Measurements from ENCODE around the gene MT1G.

Gene MT1G

DNA sequence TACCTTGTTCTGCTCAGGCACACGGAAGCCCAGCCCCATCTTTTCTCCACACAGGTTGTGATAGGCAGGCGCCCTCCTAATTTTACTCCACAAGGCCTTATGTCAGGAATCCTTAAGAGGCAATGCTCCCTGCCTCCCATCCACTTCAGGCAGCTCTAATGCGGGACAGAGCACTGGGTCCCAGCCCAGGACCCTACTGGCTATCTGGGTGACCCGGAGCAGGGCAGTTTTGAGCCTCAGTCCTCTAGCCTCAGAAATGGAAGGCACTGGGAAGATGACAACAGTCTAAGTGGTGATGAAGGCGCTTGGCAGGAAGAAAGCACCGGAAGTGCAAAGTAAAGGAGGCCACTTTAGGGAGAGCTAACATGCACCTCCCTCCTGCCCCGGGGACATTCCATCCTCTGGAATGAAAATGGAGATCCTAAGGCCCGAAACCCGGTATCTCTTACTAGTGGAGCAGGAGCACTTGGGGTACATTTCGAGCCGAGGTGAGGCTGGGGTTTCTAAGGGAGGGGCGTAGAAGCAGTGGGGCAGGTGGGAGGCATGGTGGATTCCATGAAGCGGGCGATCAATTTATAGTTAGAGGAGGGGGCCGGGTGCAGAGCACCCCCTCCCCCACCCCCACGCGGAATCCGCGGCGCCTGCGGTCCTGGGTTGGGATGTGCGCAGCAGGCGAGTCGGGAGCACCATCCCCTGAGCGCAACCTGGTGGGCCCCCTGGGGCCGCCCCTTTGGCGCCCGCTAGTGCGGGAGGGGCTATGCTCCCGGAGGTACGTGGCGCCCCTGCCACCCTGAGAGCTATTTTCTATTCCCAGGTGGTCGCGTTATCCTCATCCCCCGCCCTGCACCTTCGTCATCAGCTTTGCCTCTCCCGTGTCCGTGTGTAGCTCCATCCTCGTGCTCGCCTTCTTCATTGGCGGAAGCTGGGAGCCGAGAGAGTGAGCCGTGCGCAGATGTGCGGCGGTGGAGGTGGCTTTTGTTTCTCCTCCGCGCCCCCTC, 5.2 kb downstream of the MT1G start:
- no peak for DNase-seq

DNA sequence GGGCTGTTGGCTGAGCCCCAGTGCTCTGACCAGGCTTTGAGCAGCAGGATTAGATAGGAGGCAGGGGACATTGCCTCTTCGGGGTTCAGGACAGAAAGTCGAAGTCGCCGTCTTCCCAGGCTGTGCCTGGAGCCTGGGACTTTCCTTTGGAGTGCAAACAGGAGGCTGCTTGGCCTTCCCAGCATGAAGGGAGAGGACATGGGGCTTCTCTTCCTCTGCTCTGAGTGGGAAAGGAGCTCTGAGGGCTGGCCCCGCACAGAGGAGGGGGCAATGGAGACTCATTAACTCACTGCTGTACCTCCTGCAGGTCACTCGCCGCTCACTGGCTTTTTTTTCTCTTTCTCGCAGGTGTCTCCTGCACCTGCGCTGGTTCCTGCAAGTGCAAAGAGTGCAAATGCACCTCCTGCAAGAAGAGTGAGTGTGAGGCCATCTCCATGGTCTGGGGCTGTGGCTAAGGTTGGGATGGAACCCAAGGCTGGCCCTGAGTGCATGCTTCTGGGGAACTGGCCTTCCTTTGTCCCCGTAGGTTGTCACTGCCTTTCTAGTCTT, 9.5 kb downstream of the MT1G start:
- DNase-seq, result no peak

DNA sequence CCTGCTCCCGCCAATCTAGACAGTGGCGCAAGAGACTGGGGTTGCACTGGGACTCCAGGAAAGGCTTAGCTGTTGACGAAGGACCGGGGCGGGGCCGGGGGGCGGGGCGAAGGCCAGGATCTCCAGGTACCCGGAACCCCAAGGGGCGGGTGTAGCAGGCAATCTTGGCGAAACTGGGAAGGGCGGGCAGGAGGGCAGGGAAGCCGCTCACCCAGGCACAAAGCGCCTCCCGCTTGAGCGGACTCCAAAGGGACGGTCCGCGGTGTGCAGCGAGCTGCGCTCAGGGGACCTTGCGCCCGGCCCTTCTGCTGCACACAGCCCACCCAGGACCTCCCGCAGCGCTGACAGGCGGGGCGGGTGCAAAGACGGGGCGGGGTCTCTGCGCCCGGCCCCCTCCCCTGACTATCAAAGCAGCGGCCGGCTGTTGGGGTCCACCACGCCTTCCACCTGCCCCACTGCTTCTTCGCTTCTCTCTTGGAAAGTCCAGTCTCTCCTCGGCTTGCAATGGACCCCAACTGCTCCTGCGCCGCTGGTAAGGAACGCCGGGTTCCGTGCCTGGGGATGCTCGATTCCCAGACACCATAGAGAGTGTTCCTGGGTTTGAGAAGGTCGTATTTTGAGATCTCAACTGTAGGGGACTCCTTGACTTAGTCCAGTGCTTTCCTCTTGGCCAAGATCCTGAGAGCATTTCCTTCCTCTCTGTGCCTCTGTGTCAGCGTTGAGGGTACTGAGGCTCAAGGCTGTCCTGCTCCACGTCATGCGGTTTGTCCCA, 10.1 kb downstream of the MT1G start, which contains the start of gene MT1F:
Gene MT1F (plus strand): TSS at position 405 of the 772 bp plus-strand sequence. CDS start 100 bp downstream, at position 505.
- DNase-seq, result peak; percentile 89

DNA sequence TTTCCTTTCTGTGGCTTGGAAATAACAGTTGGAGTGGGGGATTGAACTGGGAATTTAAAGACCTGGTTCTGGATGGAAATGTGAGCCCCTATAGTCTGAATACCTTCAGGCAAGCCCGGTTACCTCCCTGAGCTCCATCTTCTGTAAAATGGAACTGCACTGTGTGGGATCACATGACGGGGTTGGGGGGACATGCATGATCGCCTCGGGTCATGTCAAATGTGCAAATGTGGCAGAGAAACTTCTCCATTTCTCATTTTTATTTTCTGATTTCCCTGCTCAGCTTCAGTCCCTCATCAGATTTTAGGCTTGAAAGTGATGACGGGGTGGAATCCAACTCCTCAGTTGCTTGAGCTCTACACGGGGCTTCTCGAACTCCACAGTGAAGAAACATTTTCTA, 14.6 kb downstream of the MT1G start:
- no peak for DNase-seq

DNA sequence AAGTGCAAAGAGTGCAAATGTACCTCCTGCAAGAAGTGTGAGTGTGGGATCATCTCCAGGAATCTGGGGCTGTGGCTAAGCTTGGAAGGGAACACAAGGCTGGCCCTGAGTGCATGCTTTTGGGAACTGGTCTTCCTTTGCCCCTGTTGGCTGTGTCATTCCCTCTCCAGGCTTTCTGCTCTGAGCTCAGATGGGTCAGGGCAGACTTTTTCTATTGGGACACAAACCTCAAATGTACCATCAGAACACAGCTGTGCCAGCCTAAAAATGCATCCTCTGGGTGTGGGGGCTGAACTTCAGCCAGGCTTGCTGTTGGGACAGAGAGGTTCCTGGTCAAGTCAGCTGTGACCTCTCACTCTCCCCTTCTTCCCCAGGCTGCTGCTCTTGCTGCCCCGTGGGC, 15.3 kb downstream of the MT1G start:
- no peak for DNase-seq

DNA sequence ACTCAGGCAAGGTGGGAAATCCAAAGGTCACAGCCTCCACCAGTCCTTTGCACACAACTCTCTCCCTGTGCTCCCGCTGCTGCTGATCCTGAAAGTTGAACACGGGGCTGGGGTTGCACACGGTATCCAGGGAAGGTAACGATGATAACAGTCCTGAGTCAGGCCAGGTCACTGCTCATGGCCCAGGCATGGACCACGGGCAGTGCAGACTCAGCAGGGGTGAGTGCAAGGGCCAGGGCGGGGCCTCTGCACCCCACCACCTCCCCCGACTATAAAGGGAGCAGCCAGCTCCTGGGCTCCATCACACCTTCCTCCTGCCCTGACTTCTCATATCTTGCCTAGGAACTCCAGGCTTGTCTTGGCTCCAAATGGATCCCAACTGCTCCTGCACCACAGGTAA, 16.3 kb downstream of the MT1G start, which contains the start of gene MT1B:
Gene MT1B (plus strand): TSS at position 301 of the 400 bp plus-strand sequence. CDS start 68 bp downstream, at position 369.
- DNase-seq, result no peak

DNA sequence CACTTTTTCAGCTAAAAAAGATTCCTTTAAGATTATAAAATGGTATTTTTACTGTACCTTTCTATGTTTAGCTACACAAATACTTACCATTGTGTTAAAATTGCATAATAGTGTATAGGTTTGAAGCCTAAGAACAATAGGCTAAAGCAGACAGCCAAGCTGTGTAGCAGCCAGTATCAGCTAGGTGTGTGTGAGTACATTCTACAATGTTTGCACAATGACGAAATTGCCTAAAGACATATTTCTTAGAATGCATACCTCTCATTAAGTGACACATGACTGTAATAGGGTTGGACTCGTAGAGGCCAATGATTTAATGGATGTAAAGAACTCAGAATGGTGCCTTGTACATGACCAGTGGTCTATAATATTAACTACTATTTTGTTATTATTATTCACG, 18.0 kb downstream of the MT1G start:
- no peak for DNase-seq

DNA sequence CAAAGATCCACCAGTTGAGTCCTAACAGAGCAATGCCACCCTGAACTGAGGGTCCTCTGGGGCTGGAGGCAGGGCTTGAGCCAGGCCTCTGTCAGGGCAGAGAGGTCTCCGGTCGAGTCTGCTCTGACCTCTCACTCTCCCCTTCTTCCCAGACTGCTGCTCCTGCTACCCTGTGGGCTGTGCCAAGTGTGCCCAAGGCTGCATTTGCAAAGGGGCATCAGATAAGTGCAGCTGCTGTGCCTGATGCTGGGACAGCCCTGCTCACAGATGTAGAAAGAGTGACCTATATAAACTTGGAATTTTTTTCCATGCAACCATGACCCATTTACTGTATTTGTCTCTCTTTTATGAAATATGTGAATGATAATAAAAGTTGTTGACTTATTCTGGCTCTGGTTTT, 18.6 kb downstream of the MT1G start:
- no peak for DNase-seq

DNA sequence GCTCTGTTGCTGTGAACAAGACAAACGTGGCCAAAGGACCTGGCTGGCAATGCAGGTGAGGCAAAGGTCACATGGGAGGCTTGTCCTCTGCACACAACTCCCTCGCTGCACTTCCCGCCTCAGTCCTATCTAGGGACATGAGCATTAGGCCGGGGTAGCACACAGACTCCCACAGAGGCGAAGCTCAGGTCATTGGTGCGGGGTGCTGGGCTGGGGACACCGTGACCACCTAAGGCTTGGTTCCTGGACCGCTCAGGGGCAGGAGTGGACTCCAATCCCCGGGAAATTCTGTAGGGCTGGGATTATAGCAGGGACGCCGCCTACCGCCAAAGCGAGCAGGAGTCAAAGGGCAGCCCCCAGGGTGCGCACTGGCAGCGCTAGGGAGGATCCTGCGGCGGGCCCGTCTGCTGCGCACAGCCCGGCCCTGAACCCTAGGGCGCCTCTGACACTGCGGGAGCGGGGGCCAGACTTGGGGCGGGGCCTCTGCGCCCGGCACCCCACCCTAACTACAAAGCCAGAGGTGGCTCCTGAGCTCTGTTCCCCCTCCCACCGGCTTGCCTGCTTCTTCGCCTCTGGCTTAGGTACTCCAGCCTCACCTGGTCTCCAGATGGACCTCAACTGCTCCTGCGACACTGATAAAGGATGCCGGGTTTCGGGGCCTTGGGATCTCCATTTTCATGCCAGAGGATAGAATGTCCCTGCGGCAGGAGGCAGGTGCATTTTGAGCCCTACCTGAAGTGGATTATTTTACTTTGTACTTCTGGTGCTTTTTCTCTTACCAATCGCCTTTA, 20.0 kb downstream of the MT1G start:
- no peak for DNase-seq

DNA sequence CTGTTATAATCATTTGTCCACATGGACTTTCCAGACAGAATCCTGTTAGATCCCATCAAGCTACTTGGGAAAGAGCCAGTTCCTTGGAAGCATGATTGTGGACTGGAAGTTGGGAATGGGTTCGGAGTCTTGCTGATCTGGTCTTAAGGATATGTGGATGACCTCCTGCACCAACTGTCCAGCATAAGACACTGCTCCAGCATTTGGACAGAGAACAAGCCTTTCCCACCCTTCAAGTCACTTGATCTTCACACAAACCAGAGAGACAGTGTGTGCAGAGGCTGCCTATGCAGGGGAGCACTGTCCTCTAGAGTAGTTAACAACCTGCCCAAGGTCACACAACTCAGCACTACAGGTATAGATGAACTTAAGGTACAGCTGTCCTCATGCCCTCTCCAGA, 22.0 kb downstream of the MT1G start:
- DNase-seq, result no peak

DNA sequence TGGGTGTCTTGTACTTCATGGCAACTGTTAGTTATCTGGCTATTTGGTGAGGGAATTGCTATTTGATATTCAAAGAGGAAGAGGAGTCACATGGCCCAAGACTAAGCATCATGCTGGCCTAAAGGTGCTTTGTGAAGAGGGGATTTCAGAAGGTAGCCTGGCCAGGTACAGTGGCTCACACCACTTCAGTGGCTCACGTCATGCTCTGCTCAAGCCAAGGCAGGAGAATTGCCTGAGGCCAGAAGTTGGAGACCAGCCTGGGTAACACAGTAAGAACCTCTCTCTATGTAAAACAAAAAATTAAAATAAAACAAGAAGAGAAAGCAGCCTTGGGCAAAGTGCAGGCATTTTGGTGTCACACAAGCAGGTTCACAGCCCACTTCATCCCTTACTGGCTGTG, 22.6 kb downstream of the MT1G start:
- DNase-seq, result no peak

DNA sequence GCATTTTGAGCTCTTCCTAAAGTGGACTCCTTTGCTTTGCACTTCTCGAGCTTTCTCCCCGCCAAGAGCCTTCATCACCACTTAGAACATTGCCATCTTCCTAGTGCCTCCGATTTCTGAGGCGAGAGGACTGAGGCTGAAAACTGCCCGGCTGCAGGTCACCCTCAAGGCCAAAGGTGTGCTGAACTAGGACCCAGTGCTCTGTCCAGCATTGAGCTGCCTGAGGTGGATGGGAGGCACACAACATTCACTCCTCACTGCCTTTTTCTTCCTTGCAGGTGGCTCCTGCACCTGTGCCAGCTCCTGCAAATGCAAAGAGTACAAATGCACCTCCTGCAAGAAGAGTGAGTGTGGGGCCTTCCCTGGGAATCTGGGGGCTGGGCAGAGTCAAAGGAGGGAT, 24.0 kb downstream of the MT1G start:
- no peak for DNase-seq

DNA sequence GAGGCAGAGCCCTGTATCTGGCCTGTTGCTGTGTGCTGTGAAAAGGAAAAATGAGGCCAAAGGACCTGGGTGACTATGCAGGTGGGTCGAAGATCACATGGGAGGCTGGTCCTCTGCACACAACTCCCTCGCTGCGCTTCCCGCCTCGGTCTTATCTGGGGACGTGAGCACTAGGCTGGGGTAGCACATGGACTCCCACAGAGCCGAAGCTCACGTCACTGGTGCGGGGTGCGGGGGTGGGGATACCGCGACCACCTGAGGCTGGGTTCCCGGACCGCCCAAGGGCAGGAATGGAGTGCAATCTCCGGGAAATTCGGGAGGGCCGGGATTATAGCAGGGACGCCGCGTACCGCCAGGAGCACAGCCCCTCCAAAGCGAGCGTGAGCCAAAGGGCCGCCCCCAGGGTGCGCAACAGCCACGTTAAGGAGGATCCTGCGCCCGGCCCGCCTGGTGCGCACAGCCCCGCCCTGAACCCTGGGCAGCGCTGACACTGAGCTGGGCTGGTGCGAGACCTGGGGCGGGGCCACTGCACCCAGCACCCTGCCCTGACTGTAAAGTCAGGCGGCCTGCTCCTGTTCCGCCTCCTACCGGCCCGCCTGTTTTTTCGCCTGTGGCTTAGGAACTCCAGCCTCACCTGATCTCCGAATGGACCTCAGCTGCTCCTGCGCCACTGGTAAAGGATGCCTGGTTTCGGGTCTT, 24.6 kb downstream of the MT1G start:
- peak; percentile 85 for DNase-seq

DNA sequence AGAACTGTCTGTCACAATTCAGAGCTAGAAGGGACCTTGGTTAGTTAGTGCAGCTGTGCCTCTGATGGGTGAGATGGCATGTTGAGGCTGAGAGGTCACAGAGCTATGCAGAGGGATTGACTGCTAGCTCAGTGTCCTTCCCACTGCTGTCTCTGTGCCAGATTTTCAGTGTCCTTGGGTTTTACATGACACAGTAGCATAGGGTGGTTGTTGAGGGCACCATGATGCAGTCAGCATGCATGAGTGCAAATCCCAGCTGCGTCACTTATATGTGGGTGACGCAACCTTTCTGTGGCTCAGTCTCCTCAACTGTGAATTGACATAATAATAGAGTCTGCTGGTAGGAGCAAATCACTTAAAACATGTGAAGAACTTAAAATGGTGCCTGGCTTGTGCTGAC, 26.7 kb downstream of the MT1G start:
- DNase-seq, result no peak

DNA sequence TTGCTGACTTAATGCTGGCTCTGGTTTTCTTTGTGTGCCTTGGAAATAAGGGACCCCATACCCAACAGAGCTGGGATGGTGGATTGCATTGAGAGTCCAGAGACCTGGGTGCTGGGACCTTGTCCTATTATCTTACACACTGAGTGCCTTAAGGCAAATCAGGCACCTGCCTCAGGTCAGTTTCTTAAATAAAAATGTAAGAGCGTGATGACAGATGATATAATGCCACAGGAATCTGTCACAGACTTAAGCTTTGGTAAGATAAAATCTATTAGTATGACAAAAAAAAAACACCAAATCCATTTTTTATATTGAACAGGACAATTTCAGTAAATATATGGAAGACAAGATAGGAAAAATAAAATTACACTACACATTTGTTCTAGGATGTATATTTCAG, 27.8 kb downstream of the MT1G start:
- no peak for DNase-seq

DNA sequence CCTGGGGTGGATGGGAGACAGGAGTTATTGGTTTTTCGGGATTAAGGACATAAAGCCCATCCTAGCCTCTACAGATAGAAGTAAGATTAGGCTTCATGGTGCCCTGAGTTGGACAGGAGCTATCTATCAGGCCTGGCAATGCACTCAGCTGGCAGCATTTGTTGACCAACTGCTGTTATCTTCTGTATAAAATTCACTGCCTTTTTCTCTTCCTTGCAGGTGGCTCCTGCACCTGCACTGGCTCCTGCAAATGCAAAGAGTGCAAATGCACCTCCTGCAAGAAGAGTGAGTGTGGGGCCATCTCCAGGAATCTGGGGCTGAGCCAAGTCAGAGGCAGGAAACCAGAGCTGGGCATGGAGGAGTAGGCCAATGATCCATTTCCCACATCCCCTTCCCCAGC, 28.8 kb downstream of the MT1G start:
- no peak for DNase-seq

DNA sequence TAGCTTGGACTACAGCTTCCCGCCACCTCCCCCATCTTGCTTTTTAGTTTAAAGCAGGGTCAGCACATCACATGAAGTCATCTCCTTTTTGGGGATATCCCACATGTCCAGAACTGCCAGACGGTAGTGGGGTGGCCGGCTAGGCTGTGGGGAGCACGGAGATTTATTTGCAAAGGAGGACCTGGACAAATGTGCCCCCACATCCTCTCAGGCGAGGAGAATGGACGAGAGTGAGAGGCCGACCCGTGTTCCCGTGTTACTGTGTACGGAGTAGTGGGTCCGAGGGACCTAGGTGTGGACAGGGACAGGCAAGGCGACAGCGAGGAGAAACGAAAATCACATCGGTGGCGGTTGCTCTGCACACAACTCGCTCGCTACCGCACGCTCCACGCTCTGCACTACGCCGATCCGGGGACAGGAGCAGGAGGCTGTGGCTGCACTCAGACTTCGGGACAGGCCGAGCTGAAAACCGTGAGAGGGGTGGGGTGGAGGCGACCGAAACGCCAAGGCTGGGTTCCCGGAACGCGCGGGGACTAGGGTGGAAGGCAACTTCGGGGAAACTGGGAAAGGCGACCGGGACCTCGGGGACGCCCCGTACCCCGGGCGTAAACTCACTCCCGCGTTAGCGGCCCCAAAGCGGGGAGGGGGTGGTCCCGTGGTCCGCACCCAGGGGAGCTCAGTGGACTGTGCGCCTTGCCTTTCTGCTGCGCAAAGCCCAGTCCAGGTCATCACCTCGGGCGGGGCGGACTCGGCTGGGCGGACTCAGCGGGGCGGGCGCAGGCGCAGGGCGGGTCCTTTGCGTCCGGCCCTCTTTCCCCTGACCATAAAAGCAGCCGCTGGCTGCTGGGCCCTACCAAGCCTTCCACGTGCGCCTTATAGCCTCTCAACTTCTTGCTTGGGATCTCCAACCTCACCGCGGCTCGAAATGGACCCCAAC, 29.8 kb downstream of the MT1G start, which contains the start of gene MT1A:
Gene MT1A (plus strand): TSS at position 853 of the 937 bp plus-strand sequence. CDS start 73 bp downstream, at position 926.
- peak; percentile 83 for DNase-seq

DNA sequence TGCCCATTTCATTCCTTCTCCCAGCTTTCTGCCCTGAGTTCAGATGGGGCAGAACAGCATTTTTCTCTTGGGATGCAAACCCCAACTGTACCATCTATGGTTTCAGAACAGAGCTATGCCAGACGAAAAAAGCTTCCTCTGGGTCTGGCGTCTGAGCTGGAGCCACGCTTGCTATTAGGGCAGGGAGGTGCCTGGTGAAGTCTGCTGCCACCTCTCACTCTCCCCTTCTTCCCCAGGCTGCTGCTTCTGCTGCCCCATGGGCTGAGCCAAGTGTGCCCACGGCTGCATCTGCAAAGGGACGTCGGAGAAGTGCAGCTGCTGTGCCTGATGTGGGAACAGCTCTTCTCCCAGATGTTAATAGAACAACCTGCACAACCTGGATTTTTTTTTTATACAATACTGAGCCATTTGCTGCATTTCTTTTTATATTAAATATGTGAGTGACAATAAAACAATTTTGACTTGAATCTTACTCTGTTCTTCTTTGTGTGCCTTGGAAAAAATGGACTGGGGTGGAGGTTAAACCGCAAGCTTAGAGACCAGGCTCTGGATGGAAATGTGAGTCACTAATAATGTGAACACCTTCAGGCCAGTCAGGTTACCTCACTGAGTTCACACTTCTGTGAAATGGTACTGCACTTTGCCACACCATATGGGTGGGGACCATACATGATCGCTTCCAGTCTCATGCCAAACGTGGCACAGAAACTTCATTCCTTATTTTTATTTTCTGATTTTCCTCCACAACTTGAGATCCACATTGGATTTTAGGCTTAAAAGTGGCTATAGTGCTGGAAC, 31.1 kb downstream of the MT1G start:
- DNase-seq, result no peak

DNA sequence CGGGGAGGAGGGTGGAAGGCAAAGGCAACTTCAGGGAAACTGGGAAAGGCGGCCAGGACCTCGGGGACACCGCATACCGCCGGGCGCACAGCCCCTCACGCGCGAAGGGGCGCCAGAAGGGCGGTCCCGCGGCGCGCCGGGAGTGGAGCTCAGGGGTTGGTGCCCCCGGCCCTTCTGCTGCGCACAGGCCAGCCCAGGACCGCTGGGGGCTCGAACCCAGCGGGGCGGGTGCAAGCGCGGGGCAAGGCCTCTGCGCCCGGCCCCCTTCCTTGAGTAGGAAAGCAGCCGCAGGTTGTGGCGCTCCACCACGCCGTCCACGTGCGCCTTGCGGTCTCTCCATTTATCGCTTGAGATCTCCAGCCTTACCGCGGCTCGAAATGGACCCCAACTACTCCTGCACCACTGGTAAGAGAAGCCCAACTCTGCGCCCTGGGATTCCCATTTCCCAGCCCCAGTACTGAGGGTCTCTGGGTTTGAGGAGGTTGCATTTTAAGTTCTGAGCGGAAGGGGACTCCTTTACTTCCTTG, 32.4 kb downstream of the MT1G start:
- DNase-seq, result no peak
